Measurements from ENCODE around the gene PRR7. TPM values are rescaled to one million over a fixed set of nuclear protein-coding genes. Genes with fewer than 3 reads are reported as not detected.

Gene PRR7
- total and polyA plus RNA-seq, 2 of the 13 experiments (the other 11 are each of a cell fraction or from before 2014, with no cell fraction given): 4.8 to 5.0 TPM

DNA sequence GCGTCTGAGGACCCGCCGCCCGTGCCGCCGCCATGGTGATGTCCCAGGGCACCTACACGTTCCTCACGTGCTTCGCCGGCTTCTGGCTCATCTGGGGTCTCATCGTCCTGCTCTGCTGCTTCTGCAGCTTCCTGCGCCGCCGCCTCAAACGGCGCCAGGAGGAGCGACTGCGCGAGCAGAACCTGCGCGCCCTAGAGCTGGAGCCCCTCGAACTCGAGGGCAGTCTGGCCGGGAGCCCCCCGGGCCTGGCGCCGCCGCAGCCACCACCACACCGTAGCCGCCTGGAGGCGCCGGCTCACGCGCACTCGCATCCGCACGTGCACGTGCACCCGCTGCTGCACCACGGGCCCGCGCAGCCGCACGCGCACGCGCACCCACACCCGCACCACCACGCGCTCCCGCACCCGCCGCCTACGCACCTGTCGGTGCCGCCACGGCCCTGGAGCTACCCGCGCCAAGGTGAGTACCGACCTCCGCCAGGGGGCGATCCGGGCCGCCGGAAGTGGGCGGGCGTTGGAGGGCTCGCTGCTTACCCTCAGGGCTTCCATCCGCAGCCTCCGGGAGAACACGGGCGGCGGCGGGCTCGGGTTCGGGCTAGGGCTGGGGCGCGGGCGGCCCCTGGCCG, 8.5 kb downstream of the PRR7 start (continued):
- TF ChIP-seq POGZ (CRISPR knock-in tag; IDR thresholded peaks at IDR 0.05) (peak; percentile 69), CHD2 (IDR thresholded peaks at IDR 0.05; ENCODE audit: low read depth, low read length) (no peak), MED1 (CRISPR knock-in tag; IDR thresholded peaks at IDR 0.05) (peak; percentile 73; the same call in 1 of the 2 replicates), YEATS2 (CRISPR knock-in tag; IDR thresholded peaks at IDR 0.05; ENCODE audit: borderline replicate concordance) (peak; percentile 55; the same call in 1 of the 2 replicates), ZNF253 (CRISPR knock-in tag; IDR thresholded peaks at IDR 0.05; ENCODE audit: borderline replicate concordance) (peak; percentile 41; the same call in 1 of the 2 replicates)
- TF ChIP-seq, protein P1, sequence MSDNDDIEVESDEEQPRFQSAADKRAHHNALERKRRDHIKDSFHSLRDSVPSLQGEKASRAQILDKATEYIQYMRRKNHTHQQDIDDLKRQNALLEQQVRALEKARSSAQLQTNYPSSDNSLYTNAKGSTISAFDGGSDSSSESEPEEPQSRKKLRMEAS (IDR thresholded peaks at IDR 0.05): peak; percentile 91

- H3K36me3 ChIP-seq (replicated peaks in 1 of 2; ENCODE audit: control insufficient read depth in 1 of 2, insufficient read depth in 2 of 2, low read length in 2 of 2): peaks cover 0 to 7% of the 10 kb centered on the region in 2 experiments; a peak in 2 of 5 replicates
- H2AFZ ChIP-seq (ENCODE audit: low read length): no peak overlapping the region
- H4K20me1 ChIP-seq (ENCODE audit: insufficient read depth, low read length): peaks cover 12% of the 10 kb centered on the region; the same call in 1 of the 2 replicates
- intact Hi-C loops (cut with micrococcal nuclease; ENCODE audit: unreplicated experiment): loop anchor here (2.0 kb wide), 2 partner anchors 41 to 85 kb away; partner anchors contain the start of gene PDLIM7
- ChIA-PET CTCF (ENCODE audit: low intra/inter-chr PET ratio, low total read pairs) (interaction anchor here (1.0 to 4.8 kb wide), 11 partner anchors 8 to 146 kb away, joined by 3 to 54 read pairs (median 5); partner anchors contain the start of genes GRK6 and PDLIM7), POLR2A (interaction anchor here (0.8 to 4.4 kb wide), 19 partner anchors 10 to 342 kb away, joined by 3 to 29 read pairs (median 7); partner anchors contain the start of genes F12, GRK6 and PDLIM7)
- ATAC-seq (peak; percentile 32), FAIRE-seq (peak; percentile 60), DNase-seq (ENCODE audit: low spot score) (peak; percentile 77)
- TSS peak; percentile 61 for BruUV-seq (replicated peaks)
- H3K4me1 ChIP-seq (ENCODE audit: insufficient read depth, low read length): peaks cover 29% of the 10 kb centered on the region
- peak overlapping the region; percentile 81 to 89 (median 87) for H3K4me3 ChIP-seq (replicated peaks in 1 of 3; ENCODE audit: insufficient read depth in 1 of 3, low read depth in 2 of 3, low read length in 3 of 3)
- H3K9me3 ChIP-seq (ENCODE audit: low read length): no peaks in the 10 kb centered on the region
- H3K27me3 ChIP-seq (ENCODE audit: control insufficient read depth in 1 of 2, insufficient read depth in 2 of 2, low read length in 2 of 2): no peaks in the 10 kb centered on the region; a peak in 1 of 5 replicates
- peak overlapping the region; percentile 82 for H3K9ac ChIP-seq (ENCODE audit: insufficient read depth, low read depth, low read length)
- WGBS (ENCODE audit: low lambda C conversion rate): 3% methylated on average over 16 of the region's 76 CpGs
- peak overlapping the region; percentile 84 for H3K27ac ChIP-seq (ENCODE audit: extremely low read length, insufficient read depth, low read length)
- peak overlapping the region; percentile 98 for H3K4me2 ChIP-seq (ENCODE audit: low read depth, low read length)
- H3K79me2 ChIP-seq (ENCODE audit: insufficient read depth, low read length): peaks cover 5% of the 10 kb centered on the region
- in situ Hi-C loops (cut with HindIII; ENCODE audit: extremely low pct_ligation_motif_present, low pct_unique_long_range_greater_than_20kb): loop anchor here (5.0 to 25.0 kb wide), 2 partner anchors 69 to 344 kb away; no protein-coding TSS in a partner anchor
- TF ChIP-seq ZNF652 (CRISPR knock-in tag; IDR thresholded peaks at IDR 0.05; ENCODE audit: borderline replicate concordance, low read depth) (no peak), ZNF432 (CRISPR knock-in tag; IDR thresholded peaks at IDR 0.05; ENCODE audit: borderline replicate concordance) (no peak), ZNF407 (CRISPR knock-in tag; IDR thresholded peaks at IDR 0.05; ENCODE audit: not compliant biosample characterization) (no peak), MTF1 (CRISPR knock-in tag; IDR thresholded peaks at IDR 0.05) (no peak), FOSL1 (CRISPR knock-in tag; IDR thresholded peaks at IDR 0.05; ENCODE audit: borderline replicate concordance) (no peak), ZNF674 (CRISPR knock-in tag; IDR thresholded peaks at IDR 0.05; ENCODE audit: low read depth) (no peak; the same call in 1 of the 2 replicates)
Measured at GRCh38 chr5:177455661-177456590, 9.3 kb downstream of the PRR7 start.

Measured in HepG2 (cell line).